ENCODE results near the gene RASL10B. TPM values are rescaled to one million over a fixed set of nuclear protein-coding genes. Genes with fewer than 3 reads are reported as not detected.

Gene RASL10B
- total RNA-seq, 4 donors from 2014 or later: 0.94 to 14.5 (median 3.5) TPM

DNA sequence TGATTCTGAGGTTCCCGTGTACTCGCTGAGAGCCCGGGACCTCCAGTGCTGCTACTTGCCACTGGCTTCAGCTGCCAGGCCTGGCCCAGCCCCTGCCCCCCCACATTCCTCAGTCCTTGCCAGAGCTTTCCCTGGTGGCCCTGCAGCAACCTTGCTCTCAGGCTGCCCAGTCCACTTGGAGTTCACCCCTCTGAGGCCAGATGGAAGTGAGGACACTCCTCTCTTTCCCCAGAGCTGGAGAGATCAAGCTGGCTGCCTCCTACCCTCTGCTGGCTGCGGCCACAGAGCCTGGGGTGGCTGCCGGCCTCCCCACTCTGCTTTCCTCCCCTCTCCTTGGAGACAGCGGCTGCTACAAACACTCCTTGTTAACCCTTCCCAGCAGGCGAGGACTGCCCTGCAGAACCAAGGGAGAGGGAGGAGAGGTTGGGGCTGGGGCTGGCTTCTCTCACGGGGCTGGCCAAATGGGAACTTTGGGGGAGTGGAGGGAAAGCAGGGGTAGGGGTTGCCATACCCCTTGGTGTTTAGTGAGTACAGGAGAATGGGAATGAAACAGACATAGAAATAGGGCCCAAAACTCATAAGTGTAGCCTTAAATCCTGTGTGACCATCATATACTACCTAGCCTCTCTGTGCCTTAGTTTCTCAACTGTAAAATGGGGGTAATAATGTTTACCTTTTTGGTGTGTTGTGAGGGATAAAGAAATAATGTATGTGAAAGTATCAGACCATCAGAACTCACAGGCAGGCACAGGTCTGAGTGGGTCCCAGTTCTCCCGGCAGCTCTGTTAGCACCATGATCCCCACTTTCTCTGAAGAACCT, 21.7 kb downstream of the RASL10B start, which contains the start of gene GAS2L2:
TSS of gene GAS2L2 (minus strand) at position 295 of the 820 bp plus-strand sequence. CDS start 389 bp downstream, outside the sequence.
- intact Hi-C loops (cut with DNase I): no loop called here
- TF ChIP-seq, protein P1, sequence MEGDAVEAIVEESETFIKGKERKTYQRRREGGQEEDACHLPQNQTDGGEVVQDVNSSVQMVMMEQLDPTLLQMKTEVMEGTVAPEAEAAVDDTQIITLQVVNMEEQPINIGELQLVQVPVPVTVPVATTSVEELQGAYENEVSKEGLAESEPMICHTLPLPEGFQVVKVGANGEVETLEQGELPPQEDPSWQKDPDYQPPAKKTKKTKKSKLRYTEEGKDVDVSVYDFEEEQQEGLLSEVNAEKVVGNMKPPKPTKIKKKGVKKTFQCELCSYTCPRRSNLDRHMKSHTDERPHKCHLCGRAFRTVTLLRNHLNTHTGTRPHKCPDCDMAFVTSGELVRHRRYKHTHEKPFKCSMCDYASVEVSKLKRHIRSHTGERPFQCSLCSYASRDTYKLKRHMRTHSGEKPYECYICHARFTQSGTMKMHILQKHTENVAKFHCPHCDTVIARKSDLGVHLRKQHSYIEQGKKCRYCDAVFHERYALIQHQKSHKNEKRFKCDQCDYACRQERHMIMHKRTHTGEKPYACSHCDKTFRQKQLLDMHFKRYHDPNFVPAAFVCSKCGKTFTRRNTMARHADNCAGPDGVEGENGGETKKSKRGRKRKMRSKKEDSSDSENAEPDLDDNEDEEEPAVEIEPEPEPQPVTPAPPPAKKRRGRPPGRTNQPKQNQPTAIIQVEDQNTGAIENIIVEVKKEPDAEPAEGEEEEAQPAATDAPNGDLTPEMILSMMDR (IDR thresholded peaks at IDR 0.05): no peak
- TF ChIP-seq POLR2A (IDR thresholded peaks at IDR 0.05): no peak
- H3K36me3 ChIP-seq: no peaks in the 10 kb centered on the region
- no peaks in the 10 kb centered on the region for H3K9me3 ChIP-seq
- DNase-seq: peak; percentile 62 to 71
- no peak within 1 kb of the TSS for H3K27ac ChIP-seq
- H3K4me1 ChIP-seq: peaks cover 12% of the 10 kb centered on the region in 2 donors
- no peaks in the 10 kb centered on the region for H3K27me3 ChIP-seq
- no peak within 1 kb of the TSS for H3K4me3 ChIP-seq (replicated peaks in 1 of 3)
- WGBS, 2 donors: 25 to 51% methylated on average over 6 to 9 of the region's 9 CpGs

DNA sequence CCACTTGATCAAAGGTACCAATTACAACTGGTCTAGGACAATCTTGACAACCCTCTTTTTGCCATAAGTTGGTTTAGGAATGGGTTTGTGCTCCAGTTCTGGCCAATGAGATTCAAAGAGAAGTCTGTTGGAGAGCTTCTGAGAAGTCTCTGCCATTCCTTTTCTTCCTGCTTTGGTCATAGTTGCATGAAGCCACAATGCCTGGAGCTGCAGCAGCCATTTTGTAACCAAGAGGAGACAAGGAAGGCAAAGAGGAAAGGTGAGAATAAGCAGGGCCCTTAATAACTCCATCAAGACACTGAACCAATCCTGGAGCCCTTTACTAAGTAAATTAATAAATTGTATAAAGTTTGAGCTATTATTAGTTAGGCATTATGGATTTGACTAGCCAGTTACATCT, 25.8 kb downstream of the RASL10B start:
- Histone ChIP-seq H3K4me3 (replicated peaks in 1 of 3) (no peak overlapping the region), H3K36me3 (no peaks in the 10 kb centered on the region), H3K27ac (no peak overlapping the region), H3K4me1 (peaks cover 7 to 8% of the 10 kb centered on the region in 2 donors), H3K27me3 (no peaks in the 10 kb centered on the region), H3K9me3 (no peaks in the 10 kb centered on the region)
- intact Hi-C loops (cut with DNase I): no loop called here
- no peak for DNase-seq
- TF ChIP-seq, protein P1 (IDR thresholded peaks at IDR 0.05): no peak
- TF ChIP-seq POLR2A (IDR thresholded peaks at IDR 0.05): no peak

DNA sequence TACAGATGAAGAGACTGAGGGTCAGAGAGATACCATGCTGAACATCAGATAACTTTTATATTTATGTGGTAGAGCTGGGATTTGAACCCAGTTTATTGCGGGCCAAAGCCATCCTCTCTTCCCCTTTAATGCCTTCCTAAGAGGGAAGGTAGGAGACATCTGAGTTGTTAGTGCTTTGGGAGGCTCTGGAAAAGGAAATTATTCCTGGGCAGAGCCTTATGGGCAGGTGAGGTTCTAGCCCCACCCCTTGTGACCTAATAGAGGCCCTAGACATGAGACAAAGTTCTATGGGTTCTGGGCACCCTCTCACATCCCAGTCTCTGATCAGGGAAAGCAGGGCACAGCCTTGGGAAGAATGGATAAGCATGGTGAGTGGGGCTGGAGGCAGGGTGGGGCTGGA, 29.1 kb downstream of the RASL10B start, which contains the start of gene C17orf50:
TSS of gene C17orf50 (plus strand) at position 301 of the 400 bp plus-strand sequence. CDS start at position 356, 55 bp downstream.
- Histone ChIP-seq H3K36me3 (no peaks in the 10 kb centered on the region), H3K27me3 (no peaks in the 10 kb centered on the region), H3K4me3 (replicated peaks in 1 of 3) (no peak within 1 kb of the TSS), H3K9me3 (no peaks in the 10 kb centered on the region), H3K4me1 (peaks cover 7 to 12% of the 10 kb centered on the region in 2 donors), H3K27ac (no peak within 1 kb of the TSS)
- TF ChIP-seq POLR2A (IDR thresholded peaks at IDR 0.05): no peak
- TF ChIP-seq, protein P1 (IDR thresholded peaks at IDR 0.05): no peak
- 61 to 100% methylated on average over 1 of the region's 1 CpG for WGBS, 2 donors
- intact Hi-C loops (cut with DNase I): no loop called here
- no peak for DNase-seq

DNA sequence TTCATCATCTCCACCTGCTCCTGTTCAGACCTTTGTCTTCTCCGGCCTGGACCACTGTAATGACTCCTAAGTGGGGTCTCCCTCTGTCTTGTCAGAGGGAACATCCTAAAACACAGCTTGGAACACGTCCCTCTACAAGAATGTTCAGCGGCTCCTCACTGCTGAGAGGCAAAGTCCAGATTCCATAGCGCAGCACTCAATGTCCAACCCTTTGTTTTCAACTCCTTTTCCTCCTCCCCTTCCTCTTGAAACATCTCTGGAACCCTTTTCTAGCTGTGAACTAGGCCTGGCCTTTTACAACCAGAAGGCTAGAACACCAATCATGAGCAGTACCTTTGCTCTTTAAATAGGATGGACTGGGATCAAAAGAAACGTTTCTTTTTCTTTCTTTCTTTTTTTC, 30.2 kb downstream of the RASL10B start:
- intact Hi-C loops (cut with DNase I): no loop called here
- Histone ChIP-seq H3K27ac (no peak overlapping the region), H3K4me3 (replicated peaks in 1 of 3) (no peak overlapping the region), H3K36me3 (no peaks in the 10 kb centered on the region), H3K9me3 (no peaks in the 10 kb centered on the region), H3K27me3 (no peaks in the 10 kb centered on the region), H3K4me1 (peaks cover 7 to 9% of the 10 kb centered on the region in 2 donors)
- WGBS, 2 donors: 87 to 91% methylated on average over 5 of the region's 5 CpGs
- TF ChIP-seq, protein P1 (IDR thresholded peaks at IDR 0.05): no peak
- TF ChIP-seq POLR2A (IDR thresholded peaks at IDR 0.05): no peak
- no peak for DNase-seq

DNA sequence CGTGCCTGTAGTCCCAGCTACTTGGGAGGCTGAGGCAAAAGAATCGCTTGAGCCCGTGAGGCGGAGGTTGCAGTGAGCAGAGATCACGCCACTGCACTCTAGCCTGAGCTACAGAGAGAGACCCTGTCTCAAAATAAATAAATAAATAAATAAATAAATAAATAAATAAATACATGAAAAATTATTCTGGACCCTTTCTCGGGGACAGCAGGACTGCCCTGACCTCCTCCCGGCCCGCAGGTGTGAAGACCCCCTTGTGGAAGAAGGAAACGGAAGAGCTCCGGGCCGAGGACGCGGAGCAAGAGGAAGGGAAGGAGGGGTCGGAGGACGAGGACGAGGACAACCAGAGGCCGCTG, 32.3 kb downstream of the RASL10B start:
- Histone ChIP-seq H3K4me1 (peaks cover 7 to 9% of the 10 kb centered on the region in 2 donors), H3K36me3 (no peaks in the 10 kb centered on the region), H3K9me3 (no peaks in the 10 kb centered on the region), H3K27me3 (no peaks in the 10 kb centered on the region), H3K27ac (peak overlapping the region in 1 of 3 donors; percentile 56), H3K4me3 (replicated peaks in 1 of 3) (peak overlapping the region in 1 of 3 donors; percentile 25)
- 35 to 37% methylated on average over 17 of the region's 17 CpGs for WGBS, 2 donors
- intact Hi-C loops (cut with DNase I): loop anchor here (2.0 kb wide), 1 partner anchor 41 kb away; no protein-coding TSS in a partner anchor
- TF ChIP-seq, protein P1 (IDR thresholded peaks at IDR 0.05): no peak
- no peak for TF ChIP-seq POLR2A (IDR thresholded peaks at IDR 0.05)
- DNase-seq: peak in 1 of 2 donors; percentile 12

Data from thyroid gland (tissue), 4 donors.